Activated CD8-positive, alpha-beta memory T cell treated with anti-CD3 and anti-CD28 coated beads for 1 hour (primary cell): ENCODE measurements around the gene NPR3.

Experiments
- DNase-seq, 2 donors: peaks; one replicate each; pipeline ENCODE4 v3.0.0-alpha.2; 2020; ENCODE audit warnings: low read depth in 1 of 2; ENCODE audit errors: extremely low read depth in 1 of 2

NPR3 gene

DNA sequence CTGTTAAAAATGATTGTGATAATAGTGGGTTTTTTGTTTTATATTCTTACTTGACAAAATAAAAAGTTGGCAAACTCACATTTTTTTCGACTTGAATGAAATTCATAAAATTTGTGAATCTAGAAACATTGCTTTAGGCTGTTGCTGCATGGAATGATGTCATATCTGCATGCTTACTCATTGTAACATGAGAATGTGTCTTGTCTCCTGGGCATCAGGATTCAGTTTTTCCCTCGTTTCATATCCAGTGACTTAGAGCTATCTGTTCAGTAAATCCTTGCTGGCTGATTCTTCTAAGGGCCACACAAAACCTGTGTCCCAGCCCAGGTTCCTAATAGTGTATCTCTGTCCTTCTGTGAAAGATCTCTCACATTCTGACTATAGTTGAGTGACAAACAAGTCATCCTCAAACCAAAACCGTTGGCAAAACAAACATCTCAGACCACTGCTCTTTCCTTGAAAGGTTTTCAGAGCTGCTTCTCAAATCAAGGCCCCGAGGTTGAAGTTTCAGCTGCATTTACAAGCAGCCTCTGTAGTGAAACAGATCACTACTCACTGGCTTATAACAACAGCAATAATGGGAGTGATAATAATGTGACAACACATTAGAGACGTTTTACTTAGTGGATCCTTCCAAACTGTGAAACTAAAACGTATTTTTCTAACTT is 95.0 kb downstream of the NPR3 start:
- DNase-seq: no peak

DNA sequence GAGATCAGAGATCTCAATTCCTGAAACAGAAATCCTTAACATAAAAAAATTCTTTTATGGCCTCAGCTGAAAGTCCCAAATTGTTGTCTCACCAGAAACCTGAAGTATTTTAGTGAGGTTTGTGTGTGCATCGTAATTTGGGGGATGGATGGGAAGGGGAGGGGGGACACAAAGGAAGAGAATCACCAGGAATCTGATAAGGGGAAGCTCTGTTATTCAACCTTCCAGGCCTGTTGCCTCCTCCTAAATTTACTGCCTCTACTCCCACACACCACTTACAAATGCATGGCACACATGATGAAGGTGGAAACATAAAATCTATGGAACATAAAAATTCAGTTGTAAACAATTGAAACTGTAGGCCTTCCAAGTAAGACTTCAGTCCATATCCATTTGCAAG is 97.7 kb downstream of the NPR3 start:
- DNase-seq: no peak

DNA sequence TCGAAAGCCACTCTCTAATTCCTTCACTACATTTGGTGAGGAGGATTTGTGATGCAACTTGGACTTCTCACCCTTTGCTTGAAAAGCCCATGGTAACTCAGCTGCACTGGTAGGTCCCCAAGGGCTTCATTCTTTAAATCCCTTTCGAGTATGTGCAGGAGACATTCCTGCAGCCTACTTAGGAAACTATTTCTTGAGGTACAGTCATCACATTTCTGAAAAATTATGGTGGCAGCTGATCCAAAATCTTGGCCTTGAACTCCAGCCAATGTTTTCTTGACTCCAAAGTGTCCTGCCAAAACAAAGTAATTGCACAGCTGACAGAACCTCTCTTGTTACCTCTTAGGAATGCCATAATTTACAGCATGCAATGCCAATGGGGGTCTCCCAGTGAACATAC is 99.7 kb downstream of the NPR3 start:
- DNase-seq: no peak

DNA sequence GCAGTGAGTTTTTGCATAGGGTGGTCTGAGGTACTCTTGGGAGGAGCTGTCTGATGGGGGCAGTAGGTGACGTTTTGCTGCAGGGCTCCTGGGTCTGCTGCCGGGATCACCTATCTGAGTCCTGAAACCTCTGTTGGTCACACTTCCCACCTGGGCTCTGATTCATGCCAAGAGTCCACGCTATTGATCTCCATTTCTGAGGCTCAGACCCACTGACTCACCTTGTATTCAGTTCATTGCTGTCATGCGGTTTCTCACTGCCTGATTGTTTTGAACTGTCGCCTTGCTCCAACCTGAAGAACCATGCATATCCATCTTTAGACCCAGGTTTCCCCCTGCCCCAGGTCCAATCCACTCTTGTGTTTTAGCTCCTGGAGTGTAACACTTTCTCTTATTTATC is 101.3 kb downstream of the NPR3 start:
- no peak for DNase-seq

DNA sequence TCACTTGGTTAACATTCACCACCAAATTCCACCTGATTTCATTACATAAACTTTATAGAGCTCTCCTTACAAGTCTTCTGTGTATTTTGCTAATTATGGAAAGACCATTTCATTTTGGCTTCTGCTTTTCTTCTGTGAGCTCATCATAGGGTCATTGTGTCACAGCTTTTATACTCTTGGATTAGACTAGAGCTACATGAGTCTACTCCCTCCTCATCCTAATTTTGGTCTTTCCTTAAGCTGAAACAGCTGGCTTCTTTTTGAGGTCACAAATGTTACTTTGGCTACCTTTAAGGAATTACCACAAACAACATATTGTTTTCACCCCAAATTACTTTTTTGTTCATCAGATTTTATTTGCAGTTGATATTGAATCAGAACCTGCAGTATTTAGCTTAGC is 103.0 kb downstream of the NPR3 start:
- DNase-seq: no peak

DNA sequence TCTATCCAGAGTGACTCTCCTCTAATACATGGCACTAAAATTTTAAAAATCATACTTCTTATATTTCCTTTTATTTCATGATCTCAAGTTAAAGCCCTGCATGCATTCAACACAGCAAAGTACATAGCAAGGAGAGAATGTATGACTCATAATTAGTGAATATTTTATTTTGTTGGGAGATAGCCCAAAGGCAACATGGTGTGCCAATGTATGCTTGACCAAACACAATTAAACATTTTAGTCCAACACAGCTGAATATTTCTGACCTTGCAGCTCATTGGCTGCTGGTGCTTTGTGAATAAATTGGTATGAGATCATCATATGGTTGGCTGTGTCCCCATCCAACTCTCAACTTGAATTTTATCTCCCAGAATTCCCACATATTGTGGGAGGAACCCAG is 103.5 kb downstream of the NPR3 start:
- DNase-seq: no peak

DNA sequence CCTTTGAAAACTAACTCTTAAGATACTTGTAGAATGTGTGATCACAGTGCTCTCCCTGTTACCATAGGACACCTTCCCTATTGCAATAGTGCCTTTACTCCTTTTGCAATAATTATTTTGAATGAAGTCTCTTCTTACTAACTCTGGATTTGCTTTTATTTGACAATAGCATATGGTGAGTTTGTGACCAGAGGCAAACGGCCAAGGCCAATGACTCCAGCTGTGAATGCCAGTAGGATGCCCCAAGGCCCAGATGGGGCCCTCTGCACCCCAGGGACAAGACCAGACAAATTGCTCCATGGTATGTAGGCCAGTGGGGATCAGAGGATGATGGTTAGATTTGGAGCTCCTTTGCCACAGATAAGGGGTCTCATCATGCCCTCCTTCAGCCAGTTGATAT is 116.9 kb downstream of the NPR3 start:
- no peak for DNase-seq

DNA sequence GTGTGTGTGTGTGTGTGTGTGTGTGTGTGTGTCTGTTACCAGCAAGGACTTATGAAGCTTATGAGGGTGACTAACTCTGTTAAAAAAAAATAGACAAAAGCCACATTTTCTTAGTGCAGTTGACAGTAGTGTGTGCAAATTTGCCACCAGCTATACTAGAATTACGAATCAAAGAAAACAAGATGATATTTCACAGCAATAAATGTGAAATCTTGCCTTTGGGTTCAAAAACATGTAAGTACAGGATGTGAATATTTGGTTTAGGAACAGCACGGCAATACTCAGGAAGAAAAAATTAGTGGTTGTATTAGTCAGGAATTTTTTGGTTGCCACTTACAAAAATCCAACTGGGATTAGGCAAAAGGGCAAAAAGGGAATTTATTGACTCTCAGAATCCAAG is 117.4 kb downstream of the NPR3 start:
- DNase-seq: no peak

DNA sequence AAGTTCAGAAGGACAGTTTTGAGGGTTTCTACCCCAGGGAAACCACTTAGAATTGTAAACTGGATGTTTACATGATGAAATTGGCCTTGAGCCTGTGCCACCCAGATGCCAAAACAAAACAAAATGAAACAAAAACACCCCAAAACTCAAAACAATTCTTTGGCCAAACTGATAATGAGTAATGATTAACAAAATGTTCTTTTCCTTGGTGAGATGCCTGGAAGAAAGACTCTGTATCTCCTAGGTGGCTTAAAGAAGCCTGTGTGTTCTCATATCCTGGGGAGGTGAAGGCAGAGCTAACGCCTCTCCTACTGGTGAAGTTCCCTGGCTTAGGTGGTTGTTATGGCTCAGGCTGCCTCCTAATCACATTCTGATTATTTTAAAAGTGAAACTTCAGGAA is 120.5 kb downstream of the NPR3 start:
- no peak for DNase-seq

DNA sequence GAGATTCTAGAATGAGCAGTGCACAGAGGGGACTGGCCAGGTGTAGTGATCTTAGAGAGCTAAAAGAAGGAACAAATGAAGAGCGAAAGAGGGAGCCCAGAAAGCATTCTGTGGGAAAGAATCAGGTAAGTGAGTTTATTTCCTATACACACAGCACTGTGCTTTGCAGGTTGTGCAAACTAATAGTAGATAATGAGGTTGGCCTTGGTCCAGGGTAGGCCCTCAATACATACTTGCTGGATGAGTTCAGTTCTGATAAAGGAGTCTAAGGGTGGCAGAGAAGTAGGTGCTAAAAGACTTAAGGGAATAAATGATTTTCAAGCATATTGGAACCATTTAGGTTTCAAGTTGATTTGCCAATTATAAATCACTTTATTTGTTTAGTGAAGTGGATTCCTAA is 122.0 kb downstream of the NPR3 start:
- DNase-seq: no peak

DNA sequence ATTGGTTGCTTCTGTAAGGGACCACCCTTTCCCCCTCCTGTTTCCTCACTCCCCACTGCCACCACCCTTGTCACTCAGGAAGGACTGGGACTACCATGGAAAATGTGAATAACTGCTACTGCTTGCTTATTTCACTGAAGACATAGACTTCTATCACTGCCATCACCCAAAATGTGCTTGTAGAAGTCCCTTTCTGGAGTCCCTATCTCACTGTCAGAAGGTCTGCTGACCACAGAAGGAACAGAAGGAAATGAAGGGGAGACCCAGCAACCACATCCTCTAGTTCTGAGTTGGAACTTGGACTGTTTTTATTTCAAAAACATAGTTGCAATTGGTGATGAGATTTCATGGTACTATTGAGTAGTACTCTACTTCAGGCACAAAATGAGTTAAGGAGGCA is 122.5 kb downstream of the NPR3 start:
- no peak for DNase-seq

DNA sequence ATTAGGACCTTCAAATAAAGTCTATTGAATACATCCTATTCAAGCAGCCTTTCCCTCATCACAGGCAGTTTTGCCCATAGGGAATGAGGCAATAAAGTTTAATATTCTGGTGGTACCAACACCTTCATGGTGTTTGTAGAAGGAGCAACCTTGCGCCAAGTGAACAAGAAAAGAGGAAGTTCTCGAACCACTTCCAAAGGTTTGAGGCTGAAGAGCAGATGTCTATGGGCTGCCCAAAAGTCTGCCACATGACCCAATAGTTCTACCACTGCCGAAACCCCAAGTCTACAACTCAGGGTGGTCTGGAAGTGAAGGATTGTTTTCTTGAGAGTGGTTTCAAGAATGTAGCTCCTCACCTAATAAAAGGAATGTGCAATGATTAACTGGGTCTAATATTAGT is 123.1 kb downstream of the NPR3 start:
- DNase-seq: no peak

DNA sequence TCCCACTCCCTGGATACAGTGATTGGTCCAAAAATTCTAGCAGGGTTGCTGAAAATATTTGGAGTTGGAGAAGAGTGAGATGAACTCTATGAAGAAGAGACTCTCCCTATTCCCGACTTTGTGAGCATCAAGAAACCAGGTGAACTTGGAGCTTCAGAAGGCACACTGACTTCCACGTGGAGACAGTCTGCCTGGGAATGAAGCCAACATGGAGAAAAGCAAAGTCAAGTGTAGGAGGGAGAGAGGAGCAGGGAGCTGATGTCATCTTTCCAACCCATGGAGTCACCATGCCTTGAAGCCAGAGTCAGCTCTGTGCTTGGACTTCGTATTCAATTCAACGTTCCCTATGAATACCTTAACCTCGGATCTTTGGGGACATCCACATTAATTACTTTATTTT is 125.1 kb downstream of the NPR3 start:
- DNase-seq: no peak

DNA sequence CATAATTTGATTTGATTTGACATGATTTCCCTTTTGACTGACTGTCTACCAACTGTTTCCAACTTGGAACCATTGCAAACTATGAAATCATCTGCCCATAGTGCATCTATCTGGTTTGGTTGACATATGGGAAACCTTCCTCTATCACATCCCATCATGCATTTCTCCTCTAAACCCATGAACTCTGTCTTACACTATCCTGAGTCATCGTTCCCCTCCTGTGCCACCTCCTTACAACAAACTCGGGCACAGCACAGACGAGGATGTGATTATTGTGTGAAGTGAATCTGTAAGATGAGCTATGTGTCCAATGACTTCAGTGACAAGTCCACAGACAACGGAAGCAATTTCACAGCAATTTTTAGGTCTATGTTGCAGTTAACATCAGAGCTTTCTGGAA is 126.1 kb downstream of the NPR3 start:
- DNase-seq: no peak

DNA sequence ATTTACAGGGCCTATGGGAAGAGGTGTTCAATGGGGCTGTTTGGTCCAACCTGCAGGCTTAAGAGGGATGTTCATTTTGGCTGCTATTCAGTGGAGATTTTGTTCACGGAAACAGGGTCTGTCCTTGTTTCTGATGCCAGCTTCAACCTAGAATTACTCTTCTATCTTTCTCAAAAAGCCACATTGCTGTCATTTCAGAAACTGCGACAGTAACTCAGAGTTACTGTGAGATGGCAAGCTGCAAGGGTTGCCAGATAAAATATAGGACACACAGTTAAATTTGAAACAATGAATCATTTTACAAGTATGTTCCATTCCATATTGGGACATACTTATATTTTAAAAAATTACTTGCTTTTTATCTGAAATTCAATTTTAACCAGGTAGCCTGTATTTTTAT is 128.0 kb downstream of the NPR3 start:
- DNase-seq: no peak

DNA sequence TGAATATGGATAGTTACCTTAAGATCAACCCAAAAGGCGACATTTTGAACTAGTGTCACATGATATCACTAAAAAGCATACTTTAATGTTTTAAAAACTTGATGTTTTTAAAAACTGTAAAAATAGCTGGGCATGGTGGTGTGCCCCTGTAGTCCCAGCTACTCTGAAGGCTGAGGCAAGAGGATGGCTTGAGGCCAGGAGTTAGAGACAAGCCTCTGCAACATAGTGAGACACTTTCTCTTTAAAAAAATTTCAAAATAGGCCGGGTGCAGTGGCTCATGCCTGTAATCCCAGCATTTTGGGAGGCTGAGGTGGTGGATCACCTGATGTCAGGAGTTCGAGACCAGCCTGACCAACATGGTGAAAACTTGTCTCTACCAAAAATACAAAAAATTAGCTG is 129.5 kb downstream of the NPR3 start:
- DNase-seq: no peak
